Neural cell (in vitro differentiated cells): ENCODE measurements around the gene PXMP2.

Source experiments
- EP300 ChIP-seq: fragments of 450-650 bp; conservative IDR thresholded peaks from 2 replicates; pipeline ENCODE4 v1.6.1; 2014; ENCODE audit warnings: antibody characterized with exemption, mild to moderate bottlenecking, moderate library complexity; ENCODE audit not compliant: poor library complexity, severe bottlenecking
- EZH2 ChIP-seq: fragments of 200-600, 300-800 bp; shearing (Covaris generic), sonication (generic); IDR thresholded peaks from 2 replicates; pipeline ENCODE4 v1.6.1; 2014; ENCODE audit warnings: antibody characterized with exemption, low read length, borderline replicate concordance, mild to moderate bottlenecking; ENCODE audit not compliant: insufficient read depth, poor library complexity, severe bottlenecking
- POLR2AphosphoS5 ChIP-seq: IDR thresholded peaks from 2 replicates; pipeline ENCODE4 v1.6.1; 2012
- RAD21 ChIP-seq: fragments of 450-650 bp; conservative IDR thresholded peaks from 2 replicates; pipeline ENCODE4 v1.6.1; 2014; ENCODE audit warnings: antibody characterized with exemption, mild to moderate bottlenecking, moderate library complexity
- SMC3 ChIP-seq: fragments of 450-650 bp; conservative IDR thresholded peaks from 2 replicates; pipeline ENCODE4 v1.6.1; 2014; ENCODE audit warnings: antibody characterized with exemption, mild to moderate bottlenecking, moderate library complexity; ENCODE audit not compliant: poor library complexity
- TAF1 ChIP-seq: IDR thresholded peaks from 2 replicates; pipeline ENCODE4 v1.6.1; 2012; ENCODE audit warnings: low read depth
- TF ChIP-seq, protein P1 (sequence below): fragments of 450-650 bp; IDR thresholded peaks from 2 replicates; pipeline ENCODE4 v1.5.1; 2014; ENCODE audit warnings: antibody characterized with exemption, mild to moderate bottlenecking, moderate library complexity; ENCODE audit not compliant: poor library complexity, severe bottlenecking

DNA sequence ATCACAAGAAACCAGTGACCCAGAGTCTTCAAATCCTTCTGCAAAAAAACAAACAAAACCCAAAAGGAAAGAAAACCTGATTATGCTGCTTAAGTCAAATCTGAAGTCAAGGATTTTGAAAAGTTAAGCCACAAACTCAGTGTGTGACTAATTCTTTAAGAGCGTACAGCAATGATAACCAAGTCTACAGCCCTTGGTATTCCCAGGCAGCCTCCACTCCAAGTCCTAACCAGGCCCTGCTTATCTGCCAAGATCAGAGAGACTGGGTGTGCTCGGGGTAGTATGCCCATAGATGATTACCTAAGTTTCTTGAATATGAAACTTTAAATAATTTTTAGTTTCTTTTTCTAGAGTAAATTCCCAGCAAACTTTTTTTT is 36.4 kb downstream of the PXMP2 start:
- TF ChIP-seq TAF1 = no peak
- TF ChIP-seq SMC3 = no peak
- TF ChIP-seq POLR2AphosphoS5 = no peak
- TF ChIP-seq, protein P1, sequence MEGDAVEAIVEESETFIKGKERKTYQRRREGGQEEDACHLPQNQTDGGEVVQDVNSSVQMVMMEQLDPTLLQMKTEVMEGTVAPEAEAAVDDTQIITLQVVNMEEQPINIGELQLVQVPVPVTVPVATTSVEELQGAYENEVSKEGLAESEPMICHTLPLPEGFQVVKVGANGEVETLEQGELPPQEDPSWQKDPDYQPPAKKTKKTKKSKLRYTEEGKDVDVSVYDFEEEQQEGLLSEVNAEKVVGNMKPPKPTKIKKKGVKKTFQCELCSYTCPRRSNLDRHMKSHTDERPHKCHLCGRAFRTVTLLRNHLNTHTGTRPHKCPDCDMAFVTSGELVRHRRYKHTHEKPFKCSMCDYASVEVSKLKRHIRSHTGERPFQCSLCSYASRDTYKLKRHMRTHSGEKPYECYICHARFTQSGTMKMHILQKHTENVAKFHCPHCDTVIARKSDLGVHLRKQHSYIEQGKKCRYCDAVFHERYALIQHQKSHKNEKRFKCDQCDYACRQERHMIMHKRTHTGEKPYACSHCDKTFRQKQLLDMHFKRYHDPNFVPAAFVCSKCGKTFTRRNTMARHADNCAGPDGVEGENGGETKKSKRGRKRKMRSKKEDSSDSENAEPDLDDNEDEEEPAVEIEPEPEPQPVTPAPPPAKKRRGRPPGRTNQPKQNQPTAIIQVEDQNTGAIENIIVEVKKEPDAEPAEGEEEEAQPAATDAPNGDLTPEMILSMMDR = no peak
- no peak for TF ChIP-seq RAD21
- no peak for TF ChIP-seq EP300
- no peak for TF ChIP-seq EZH2
